Effector memory CD4-positive, alpha-beta T cell (primary cell): ENCODE results near the gene SLC43A3.

ENCODE experiments used
- DNase-seq, 3 donors: peaks; one replicate each; pipeline ENCODE4 v3.0.0-alpha.2; 2020
- H3K27ac ChIP-seq: 2 replicates; pipeline ENCODE4 v1.7.0; 2013; ENCODE audit warnings: mild to moderate bottlenecking, low read length, moderate library complexity; ENCODE audit not compliant: insufficient read depth, poor library complexity, severe bottlenecking
- H3K27me3 ChIP-seq: replicated peaks from 2 replicates; pipeline ENCODE4 v1.7.0; 2013; ENCODE audit warnings: mild to moderate bottlenecking, low read length; ENCODE audit not compliant: insufficient read depth, control insufficient read depth, poor library complexity, severe bottlenecking
- H3K36me3 ChIP-seq: 2 replicates; pipeline ENCODE4 v1.7.0; 2013; ENCODE audit warnings: mild to moderate bottlenecking, low read length, moderate library complexity; ENCODE audit not compliant: control insufficient read depth, insufficient read depth
- H3K4me1 ChIP-seq: 2 replicates; pipeline ENCODE4 v1.7.0; 2013; ENCODE audit warnings: low read length, mild to moderate bottlenecking; ENCODE audit not compliant: control insufficient read depth, insufficient read depth, poor library complexity, severe bottlenecking
- H3K4me3 ChIP-seq: 2 replicates; pipeline ENCODE4 v1.7.0; 2013; ENCODE audit warnings: low read length, low read depth, mild to moderate bottlenecking; ENCODE audit not compliant: insufficient read depth, poor library complexity, severe bottlenecking
- H3K9me3 ChIP-seq: 2 replicates; pipeline ENCODE4 v1.7.0; 2013; ENCODE audit warnings: mild to moderate bottlenecking, low read length, moderate library complexity; ENCODE audit not compliant: control insufficient read depth

The SLC43A3 gene

DNA sequence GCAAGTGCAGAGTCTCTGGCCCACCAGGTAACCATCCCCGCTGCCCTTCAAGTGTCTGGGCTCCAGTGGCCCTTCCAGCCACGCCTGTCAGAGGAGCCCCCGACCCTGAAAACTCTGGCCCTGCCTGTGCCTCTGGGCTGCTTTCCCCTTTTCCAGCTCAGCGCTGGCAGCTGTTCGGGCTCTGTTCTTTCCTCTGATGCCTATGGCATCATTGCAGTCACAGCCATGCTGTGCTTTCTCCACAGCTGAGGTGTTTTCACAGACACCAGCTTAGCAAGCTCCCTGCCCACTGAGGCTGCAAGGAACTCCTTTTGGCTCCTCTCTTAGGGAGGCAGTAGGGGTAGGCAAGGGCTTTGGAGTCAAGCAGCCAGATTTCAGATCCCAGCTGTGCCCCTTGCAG is 67.5 kb downstream of the SLC43A3 start:
- H3K4me3 ChIP-seq: no peak overlapping the region
- H3K36me3 ChIP-seq: no peaks in the 10 kb centered on the region
- no peak overlapping the region for H3K27ac ChIP-seq
- H3K9me3 ChIP-seq: no peaks in the 10 kb centered on the region
- no peak for DNase-seq
- no peaks in the 10 kb centered on the region for H3K27me3 ChIP-seq
- H3K4me1 ChIP-seq: no peaks in the 10 kb centered on the region

DNA sequence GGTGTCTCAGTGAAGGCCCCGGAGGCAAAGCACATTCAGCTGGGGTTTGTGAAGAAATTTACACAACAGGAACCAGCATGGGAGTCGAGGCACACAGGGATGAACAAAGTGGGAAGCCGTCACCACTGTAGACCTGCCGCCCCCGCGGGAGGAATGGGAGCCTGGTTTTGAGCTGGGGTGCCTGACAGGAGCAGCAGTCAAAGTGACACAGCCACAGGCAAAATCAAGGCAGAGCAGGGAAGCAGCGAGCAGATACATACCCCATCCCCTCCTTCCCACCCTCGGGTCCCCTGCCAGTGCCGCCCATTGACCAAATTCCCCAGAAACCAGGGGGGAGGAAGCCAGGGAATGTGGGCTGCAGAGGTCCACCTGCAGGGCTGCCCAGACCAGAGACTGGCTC is 67.9 kb downstream of the SLC43A3 start:
- Histone ChIP-seq H3K36me3 (no peaks in the 10 kb centered on the region), H3K27me3 (no peaks in the 10 kb centered on the region), H3K9me3 (no peaks in the 10 kb centered on the region), H3K4me3 (no peak overlapping the region), H3K4me1 (no peaks in the 10 kb centered on the region), H3K27ac (no peak overlapping the region)
- no peak for DNase-seq

DNA sequence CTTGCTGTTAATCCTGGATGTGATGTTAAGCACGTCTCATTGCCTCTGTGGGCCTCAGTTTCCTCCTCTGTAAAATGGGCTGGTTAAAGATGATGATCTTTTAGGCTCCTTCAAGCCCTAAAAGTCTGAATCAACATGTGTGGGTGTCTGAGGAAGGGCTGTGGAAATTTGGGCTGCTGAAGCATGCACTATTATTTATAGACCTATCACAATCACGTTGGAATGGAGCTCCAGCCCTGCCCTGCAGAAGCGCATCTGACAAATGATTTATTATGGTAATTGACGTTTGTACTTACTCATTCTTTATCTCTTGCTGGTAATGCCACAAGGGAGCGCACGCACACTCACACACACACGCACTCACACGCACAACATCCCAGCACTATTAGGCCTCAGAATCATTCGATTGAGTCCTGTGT is 68.4 kb downstream of the SLC43A3 start:
- no peaks in the 10 kb centered on the region for H3K36me3 ChIP-seq
- H3K4me1 ChIP-seq: no peaks in the 10 kb centered on the region
- H3K27ac ChIP-seq: no peak overlapping the region
- no peak overlapping the region for H3K4me3 ChIP-seq
- DNase-seq: no peak
- no peaks in the 10 kb centered on the region for H3K27me3 ChIP-seq
- H3K9me3 ChIP-seq: no peaks in the 10 kb centered on the region

DNA sequence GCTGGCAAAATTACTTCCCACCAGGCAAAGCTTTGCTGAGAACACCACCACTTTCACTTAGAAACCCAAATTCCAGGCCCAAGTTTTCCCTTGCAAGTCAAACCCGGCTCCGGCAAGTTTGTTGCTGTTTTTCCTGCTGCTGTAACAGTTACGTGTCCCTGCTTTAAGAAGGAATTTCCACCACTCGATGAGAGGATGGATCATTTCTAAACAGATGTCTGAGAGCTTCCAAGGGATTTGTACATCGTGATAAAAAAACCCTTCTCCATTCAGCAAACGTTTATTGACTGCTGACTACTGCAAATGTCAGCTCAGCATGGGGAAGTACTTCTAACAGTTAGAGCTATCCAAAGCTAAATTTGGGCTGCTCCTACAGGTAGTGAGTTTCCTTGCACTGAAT is 69.1 kb downstream of the SLC43A3 start:
- Histone ChIP-seq H3K27me3 (no peaks in the 10 kb centered on the region), H3K9me3 (no peaks in the 10 kb centered on the region), H3K4me3 (no peak overlapping the region), H3K36me3 (no peaks in the 10 kb centered on the region), H3K4me1 (no peaks in the 10 kb centered on the region), H3K27ac (no peak overlapping the region)
- DNase-seq: no peak

DNA sequence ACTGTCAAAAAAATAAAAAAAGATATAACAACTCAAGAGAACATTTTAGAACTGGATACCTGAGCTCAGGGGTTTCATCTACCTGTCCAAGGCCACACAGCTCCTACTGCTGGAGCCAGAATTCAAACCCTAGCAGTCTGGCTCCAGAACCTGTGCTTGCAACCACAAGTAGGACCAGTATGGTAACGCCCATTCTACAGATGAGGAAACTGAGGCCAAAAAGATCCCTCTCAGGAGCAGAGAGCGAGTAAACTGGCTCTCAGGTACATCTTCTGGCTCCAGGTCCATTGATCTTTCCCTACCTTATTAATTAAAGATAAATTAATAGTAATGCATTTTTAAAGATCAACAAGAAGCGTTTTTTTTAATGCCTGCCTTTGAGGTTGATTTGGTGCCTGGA is 69.6 kb downstream of the SLC43A3 start:
- no peak overlapping the region for H3K27ac ChIP-seq
- H3K27me3 ChIP-seq: no peaks in the 10 kb centered on the region
- H3K4me1 ChIP-seq: no peaks in the 10 kb centered on the region
- H3K4me3 ChIP-seq: no peak overlapping the region
- H3K9me3 ChIP-seq: no peaks in the 10 kb centered on the region
- H3K36me3 ChIP-seq: no peaks in the 10 kb centered on the region
- DNase-seq: no peak
